CD4-positive, alpha-beta T cell treated with Interleukin-15 for 1 hour (primary cell): ENCODE results near the gene MBD3L2B.

Experiments
- DNase-seq: peaks from one replicate; pipeline ENCODE4 v3.0.0-alpha.2; 2020

MBD3L2B gene

DNA sequence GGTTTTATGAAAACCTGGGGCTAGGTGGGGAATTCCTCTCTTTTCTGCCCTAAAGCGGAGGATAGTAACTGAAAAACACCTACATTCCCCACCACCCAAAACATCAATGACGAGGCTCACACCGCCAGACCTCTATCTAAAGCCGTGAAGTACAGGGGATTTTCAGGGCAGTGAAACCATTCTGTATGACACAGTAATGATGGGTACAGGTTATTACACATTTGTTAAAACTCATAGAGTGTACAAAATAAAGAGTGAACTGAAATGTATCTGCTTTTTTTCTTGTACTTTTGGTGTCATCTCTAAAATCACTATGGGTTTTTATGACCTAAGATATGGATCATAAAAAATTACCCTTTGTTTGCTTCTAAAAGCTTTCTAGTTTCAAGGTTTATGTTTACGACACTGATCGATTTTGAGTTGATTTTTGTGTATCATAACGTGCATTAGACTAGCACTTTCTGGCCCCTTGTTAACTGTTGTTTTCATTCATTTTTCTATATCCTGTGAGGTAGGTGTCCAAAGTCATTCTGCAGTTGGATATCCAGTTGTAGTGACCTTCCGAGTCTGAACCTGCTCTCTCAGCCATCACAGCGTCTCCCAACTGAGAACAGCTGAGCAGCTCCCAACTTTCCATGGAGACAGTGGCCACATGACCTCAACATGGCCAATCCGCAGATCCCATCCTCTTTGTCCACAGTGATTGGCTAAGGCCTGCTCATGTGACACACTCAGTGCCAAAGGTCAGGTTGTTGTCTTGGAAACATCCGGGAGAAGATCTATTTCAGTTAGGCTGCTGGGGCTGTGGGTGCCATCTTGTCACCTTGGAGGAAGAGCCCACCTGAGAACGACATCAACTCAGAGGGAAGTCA is 10.3 kb downstream of the MBD3L2B start:
- no peak for DNase-seq

DNA sequence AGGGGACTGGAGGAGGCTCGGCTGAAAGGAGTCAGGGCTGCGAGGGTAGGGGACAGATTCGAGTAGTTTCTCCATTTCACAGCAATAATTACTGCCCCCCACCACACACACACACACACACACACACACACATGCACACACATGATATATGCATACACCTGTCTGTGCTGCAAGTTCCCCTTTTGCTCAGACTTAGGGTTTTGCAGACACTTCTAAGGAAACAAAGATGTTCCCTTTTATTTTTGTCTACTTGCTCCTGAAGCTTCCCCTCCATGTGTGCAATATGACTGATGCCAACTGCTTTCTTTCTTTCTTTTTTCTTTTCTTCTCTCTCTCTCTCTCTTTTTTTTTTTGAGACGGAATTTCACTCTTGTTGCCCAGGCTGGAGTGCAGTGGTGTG is 13.4 kb downstream of the MBD3L2B start:
- no peak for DNase-seq

GRCh38 chr19:7006135-7006704 is 15.0 kb downstream of the MBD3L2B start:
- no peak for DNase-seq

GRCh38 chr19:7004313-7004931 is 16.8 kb downstream of the MBD3L2B start:
- no peak for DNase-seq

GRCh38 chr19:7000816-7001215 is 20.4 kb downstream of the MBD3L2B start:
- DNase-seq: no peak

DNA sequence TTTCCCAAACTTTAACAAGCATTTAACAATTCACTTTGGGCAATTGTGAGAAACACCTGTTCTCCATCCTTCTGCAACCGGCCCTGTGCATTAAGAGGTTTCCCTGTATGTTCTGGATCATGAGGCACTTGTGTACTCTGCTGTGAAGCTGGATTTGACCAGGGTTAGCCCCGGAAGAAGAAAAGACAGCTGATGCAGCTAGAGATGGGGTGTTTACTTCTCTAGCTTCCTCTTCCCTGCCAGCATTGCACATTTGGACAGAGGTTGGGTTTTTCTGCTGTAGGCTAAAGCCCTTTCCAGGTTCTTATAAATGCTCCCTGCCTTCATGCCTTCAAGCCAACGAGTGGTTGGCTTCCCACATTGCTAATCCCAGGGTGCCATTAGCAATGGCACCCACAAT is 20.9 kb downstream of the MBD3L2B start:
- no peak for DNase-seq

- DNase-seq: no peak
Measured at GRCh38 chr19:6999933-7000332, 21.3 kb downstream of the MBD3L2B start.

GRCh38 chr19:6997679-6998445 is 23.4 kb downstream of the MBD3L2B start:
- no peak for DNase-seq

DNA sequence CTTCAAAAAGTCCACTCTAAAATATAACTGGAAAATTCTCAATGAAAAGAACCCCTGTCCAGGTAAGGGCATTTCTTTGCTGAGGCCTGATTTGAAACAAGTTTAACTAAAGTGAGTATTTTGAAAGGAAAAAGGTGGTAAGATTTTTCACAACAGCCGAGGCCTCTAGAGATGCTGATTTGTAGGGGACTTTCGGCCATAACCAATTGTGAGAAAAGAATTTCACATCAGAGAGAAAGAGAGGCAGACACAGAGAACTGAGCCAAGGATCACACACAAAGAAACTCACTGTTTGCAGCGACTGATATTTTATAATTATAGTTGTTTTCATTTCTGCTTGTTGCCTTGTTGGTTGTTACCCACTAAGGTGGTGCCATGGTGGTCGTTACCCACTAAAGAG is 24.4 kb downstream of the MBD3L2B start:
- no peak for DNase-seq

DNA sequence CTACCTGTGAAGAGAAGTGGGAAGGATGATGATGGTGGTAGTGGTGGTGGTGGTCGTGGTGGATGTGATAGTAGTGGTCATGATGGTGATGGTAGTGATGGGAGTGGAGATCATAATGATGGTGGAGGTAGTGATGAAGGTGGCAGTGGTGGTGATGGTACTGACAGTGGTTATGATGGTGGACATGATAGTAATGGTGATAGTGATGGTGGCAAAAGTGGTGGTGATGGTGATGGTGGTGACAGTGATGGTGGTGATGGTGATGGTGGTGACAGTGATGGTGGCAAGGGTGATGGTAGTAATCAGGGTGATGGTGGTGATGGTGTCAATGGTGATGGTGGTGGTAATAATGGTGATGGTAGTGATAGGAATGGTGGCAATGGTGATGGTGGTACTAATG is 26.2 kb downstream of the MBD3L2B start:
- no peak for DNase-seq

- DNase-seq: no peak
Measured at GRCh38 chr19:6988257-6988656, 33.0 kb downstream of the MBD3L2B start.

DNA sequence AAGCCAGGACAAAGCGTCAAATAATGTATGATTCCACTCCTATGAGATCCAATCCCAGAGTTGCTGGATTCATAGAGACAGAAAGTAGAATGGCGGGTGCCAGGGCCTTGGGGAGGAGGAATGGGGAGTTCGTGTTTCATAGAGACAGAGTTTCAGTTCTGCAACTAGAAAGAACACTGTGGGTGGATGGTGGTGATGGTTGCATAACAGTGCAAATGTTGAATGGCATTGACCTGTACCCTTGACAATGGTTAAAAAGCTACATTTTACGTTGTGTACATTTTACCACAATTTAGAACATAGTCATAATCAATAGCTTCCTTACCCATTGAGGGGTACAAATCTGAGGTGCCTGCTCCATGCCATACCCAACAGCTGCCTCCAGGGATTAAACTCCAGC is 33.4 kb downstream of the MBD3L2B start:
- no peak for DNase-seq

GRCh38 chr19:6983448-6983847 is 37.8 kb downstream of the MBD3L2B start:
- DNase-seq: no peak

- no peak for DNase-seq
Measured at GRCh38 chr19:6979399-6979798, 41.8 kb downstream of the MBD3L2B start.

- no peak for DNase-seq
Measured at GRCh38 chr19:6976197-6976596, 45.0 kb downstream of the MBD3L2B start.

GRCh38 chr19:6971366-6971765 is 49.9 kb downstream of the MBD3L2B start:
- DNase-seq: no peak

- DNase-seq: peak; percentile 45
Measured at GRCh38 chr19:6970443-6970842, 50.8 kb downstream of the MBD3L2B start.

GRCh38 chr19:6970021-6970420 is 51.2 kb downstream of the MBD3L2B start:
- no peak for DNase-seq

DNA sequence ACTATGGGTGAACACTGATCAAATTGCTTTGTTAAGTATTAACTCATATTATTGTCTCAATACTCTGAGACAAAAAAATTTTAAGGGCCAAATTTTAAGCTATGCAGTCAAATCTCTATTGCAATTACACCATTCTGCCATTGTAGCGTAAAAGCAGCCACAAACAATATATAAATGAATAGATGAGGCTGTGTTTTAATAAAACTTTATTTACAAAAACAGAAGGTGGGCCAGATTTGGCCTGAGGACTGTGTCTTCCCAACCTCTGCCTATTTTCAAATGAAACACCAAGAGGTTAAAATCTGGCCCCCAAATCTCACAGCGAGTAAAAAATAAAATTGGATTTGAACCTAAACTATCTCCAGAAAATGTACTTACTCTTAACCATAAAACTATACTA is 51.7 kb downstream of the MBD3L2B start:
- no peak for DNase-seq
